PFSK-1 (cell line): ENCODE measurements around the gene UTP4.

Source experiments
- FOXP2 ChIP-seq: optimal IDR thresholded peaks from 2 replicates; pipeline ENCODE3; 2011; ENCODE audit warnings: borderline replicate concordance, control low read depth, inconsistent platforms; ENCODE audit not compliant: insufficient read depth; ENCODE audit errors: extremely low read length, extremely low read depth
- POLR2AphosphoS5 ChIP-seq: IDR thresholded peaks from 2 replicates; pipeline ENCODE4 v1.6.1; 2012; ENCODE audit warnings: low read depth, mild to moderate bottlenecking, control low read depth, low read length, moderate library complexity
- REST ChIP-seq, 2 experiments: IDR thresholded peaks; 2 replicates each; pipeline versions ENCODE4 v1.6.1 to v1.8.0; 2011 to 2012; ENCODE audit warnings: low read depth in 2 of 2, low read length in 2 of 2, control low read depth in 1 of 2, inconsistent platforms in 1 of 2, mild to moderate bottlenecking in 1 of 2, moderate library complexity in 1 of 2; ENCODE audit not compliant: insufficient read depth in 1 of 2
- SIN3A ChIP-seq: IDR thresholded peaks from 2 replicates; pipeline ENCODE4 v1.6.1; 2012; ENCODE audit warnings: mild to moderate bottlenecking, low read length, moderate library complexity, borderline replicate concordance; ENCODE audit not compliant: insufficient read depth
- TAF1 ChIP-seq: IDR thresholded peaks from 2 replicates; pipeline ENCODE4 v1.6.1; 2012; ENCODE audit warnings: low read length, control low read depth, borderline replicate concordance; ENCODE audit not compliant: insufficient read depth

The UTP4 gene

GRCh38 chr16:69190598-69190997 lies 58.1 kb downstream of the UTP4 start:
- TF ChIP-seq SIN3A, result no peak
- TF ChIP-seq TAF1, result no peak
- no peak for TF ChIP-seq FOXP2
- TF ChIP-seq POLR2AphosphoS5, result no peak
- no peak for TF ChIP-seq REST (IDR thresholded peaks at IDR 0.05; ENCODE audit: insufficient read depth in 1 of 2, low read depth in 2 of 2, low read length in 2 of 2)

GRCh38 chr16:69191136-69191535 lies 58.7 kb downstream of the UTP4 start:
- TF ChIP-seq REST (IDR thresholded peaks at IDR 0.05; ENCODE audit: insufficient read depth in 1 of 2, low read depth in 2 of 2, low read length in 2 of 2) (no peak), TAF1 (no peak), SIN3A (no peak), POLR2AphosphoS5 (no peak), FOXP2 (no peak)

- TF ChIP-seq POLR2AphosphoS5, result no peak
- TF ChIP-seq REST (IDR thresholded peaks at IDR 0.05; ENCODE audit: insufficient read depth in 1 of 2, low read depth in 2 of 2, low read length in 2 of 2), result no peak
- TF ChIP-seq TAF1, result no peak
- TF ChIP-seq FOXP2, result no peak
- TF ChIP-seq SIN3A, result no peak
These were observed 61.4 kb downstream of the UTP4 start for GRCh38 chr16:69193855-69194254.

- no peak for TF ChIP-seq SIN3A
These were observed 62.0 kb downstream of the UTP4 start for GRCh38 chr16:69194488-69194887.

GRCh38 chr16:69195369-69196029 lies 63.0 kb downstream of the UTP4 start:
- TF ChIP-seq REST (IDR thresholded peaks at IDR 0.05; ENCODE audit: insufficient read depth in 1 of 2, low read depth in 2 of 2, low read length in 2 of 2), result no peak
- TF ChIP-seq FOXP2, result no peak
- no peak for TF ChIP-seq TAF1
- no peak for TF ChIP-seq POLR2AphosphoS5
- no peak for TF ChIP-seq SIN3A
